Astrocyte (in vitro differentiated cells and primary cell): ENCODE data around the gene NPC2. TPM values are rescaled to one million over a fixed set of nuclear protein-coding genes. Genes with fewer than 3 reads are reported as not detected.

Experiments used
- DNase-seq: peaks from one replicate; pipeline ENCODE4 v3.0.0-alpha.2; 2010; ENCODE audit warnings: low read depth
- FAIRE-seq: peaks from 2 replicates; lab custom pipeline; 2011; peaks lifted over from hg19 to GRCh38; lab: Jason Lieb, UNC
- H2AFZ ChIP-seq: 2 replicates; pipeline ENCODE4 v1.6.0; 2012; ENCODE audit warnings: low read depth, low read length, inconsistent platforms
- H3K27ac ChIP-seq: 2 replicates; pipeline ENCODE4 v1.5.1; 2011; ENCODE audit warnings: low read depth, low read length, inconsistent platforms
- H3K27me3 ChIP-seq: 2 replicates; pipeline ENCODE4 v1.6.0; 2011; ENCODE audit warnings: low read length, inconsistent platforms; ENCODE audit not compliant: insufficient read depth
- H3K36me3 ChIP-seq: 2 replicates; pipeline ENCODE4 v1.5.1; 2011; ENCODE audit warnings: low read length, inconsistent platforms; ENCODE audit not compliant: insufficient read depth
- H3K4me1 ChIP-seq: 2 replicates; pipeline ENCODE4 v1.5.1; 2011; ENCODE audit warnings: low read length, inconsistent platforms; ENCODE audit not compliant: insufficient read depth
- H3K4me2 ChIP-seq: 2 replicates; pipeline ENCODE4 v1.6.0; 2012; ENCODE audit warnings: low read length, inconsistent platforms
- H3K4me3 ChIP-seq: 2 replicates; pipeline ENCODE4 v1.5.1; 2011; ENCODE audit warnings: low read depth, mild to moderate bottlenecking, low read length, inconsistent platforms; ENCODE audit not compliant: insufficient read depth
- H3K79me2 ChIP-seq: 2 replicates; pipeline ENCODE4 v1.6.0; 2012; ENCODE audit warnings: mild to moderate bottlenecking, low read length, inconsistent platforms; ENCODE audit not compliant: insufficient read depth
- H3K9ac ChIP-seq: 2 replicates; pipeline ENCODE4 v1.6.0; 2012; ENCODE audit warnings: mild to moderate bottlenecking, low read length, inconsistent platforms
- H3K9me3 ChIP-seq: 2 replicates; pipeline ENCODE4 v1.5.1; 2012; ENCODE audit warnings: low read depth, mild to moderate bottlenecking, low read length, inconsistent platforms; ENCODE audit not compliant: insufficient read depth
- H4K20me1 ChIP-seq: 2 replicates; pipeline ENCODE4 v1.6.0; 2012; ENCODE audit warnings: low read length, inconsistent platforms; ENCODE audit not compliant: insufficient read depth
- H3K27ac Mint-ChIP-seq: one replicate; pipeline ENCODE4 v1.8.0; 2021; ENCODE audit warnings: mild to moderate bottlenecking, mixed read lengths; ENCODE audit not compliant: unreplicated experiment
- H3K27me3 Mint-ChIP-seq: one replicate; pipeline ENCODE4 v1.8.0; 2021; ENCODE audit warnings: low read depth, mixed read lengths; ENCODE audit not compliant: unreplicated experiment
- H3K36me3 Mint-ChIP-seq: one replicate; pipeline ENCODE4 v1.8.0; 2021; ENCODE audit warnings: low read depth, mixed read lengths; ENCODE audit not compliant: unreplicated experiment
- H3K4me1 Mint-ChIP-seq: one replicate; pipeline ENCODE4 v1.8.0; 2021; ENCODE audit warnings: low read depth, mixed read lengths; ENCODE audit not compliant: unreplicated experiment
- H3K4me3 Mint-ChIP-seq: one replicate; pipeline ENCODE4 v1.8.0; 2021; ENCODE audit warnings: mild to moderate bottlenecking, moderate library complexity, mixed read lengths; ENCODE audit not compliant: unreplicated experiment
- H3K9me3 Mint-ChIP-seq: one replicate; pipeline ENCODE4 v1.8.0; 2021; ENCODE audit warnings: mild to moderate bottlenecking, mixed read lengths; ENCODE audit not compliant: unreplicated experiment
- CTCF ChIP-seq: IDR thresholded peaks from 2 replicates; pipeline ENCODE4 v1.5.1; 2011; ENCODE audit warnings: low read depth, mild to moderate bottlenecking, inconsistent platforms, low read length, moderate library complexity; ENCODE audit not compliant: insufficient read depth
- EZH2 ChIP-seq: IDR thresholded peaks from 2 replicates; pipeline ENCODE4 v1.6.1; 2012; ENCODE audit warnings: mild to moderate bottlenecking, low read length, inconsistent platforms; ENCODE audit not compliant: insufficient read depth
- total RNA-seq: library from RNA; stranded (reverse); gene quantifications from 2 replicates; pipeline ENCODE4 v1.2.1, GENCODE V29; 2021

NPC2 gene
- total RNA-seq, 1 donor from 2014 or later, result 178 TPM

DNA sequence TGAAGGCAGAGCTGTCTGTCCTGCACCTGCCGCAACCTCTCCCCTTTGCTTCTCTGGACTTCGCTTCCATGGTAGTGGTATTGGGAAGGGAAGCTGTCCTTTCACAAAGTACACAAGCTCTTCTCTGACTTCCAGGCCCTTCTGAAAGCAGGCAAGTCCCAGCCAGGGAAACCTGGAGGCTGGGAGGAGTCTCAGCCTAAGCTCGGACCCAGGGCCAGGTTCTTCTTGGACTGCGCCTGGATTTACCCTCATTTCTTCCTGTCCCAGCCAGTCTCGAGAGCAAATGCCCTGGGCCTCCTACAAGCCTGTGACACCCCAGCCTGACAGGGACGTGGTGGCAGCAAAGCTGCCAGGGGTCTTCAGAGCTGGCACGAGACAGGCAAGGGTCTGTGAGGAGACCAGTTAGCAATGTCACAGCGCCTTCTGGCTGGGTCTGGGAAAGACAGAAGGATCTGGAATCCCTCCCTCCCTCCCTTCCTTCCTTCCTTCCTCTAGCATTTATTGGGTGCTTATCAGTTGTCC, 22.8 kb upstream of the NPC2 start:
- no peak overlapping the region for H3K4me3 Mint-ChIP-seq
- Histone ChIP-seq H3K36me3 (peaks cover 16% of the 10 kb centered on the region), H3K9ac (peak overlapping the region; percentile 6), H3K4me1 (peaks cover 46% of the 10 kb centered on the region), H4K20me1 (no peaks in the 10 kb centered on the region), H3K4me3 (no peak overlapping the region), H3K9me3 (no peaks in the 10 kb centered on the region), H3K4me2 (no peak overlapping the region), H2AFZ (no peak overlapping the region), H3K27me3 (no peaks in the 10 kb centered on the region), H3K27ac (peak overlapping the region; percentile 79), H3K79me2 (no peaks in the 10 kb centered on the region)
- DNase-seq (no peak), FAIRE-seq (no peak)
- peaks cover 3% of the 10 kb centered on the region for H3K27me3 Mint-ChIP-seq
- H3K9me3 Mint-ChIP-seq, result no peaks in the 10 kb centered on the region
- peaks cover 42% of the 10 kb centered on the region for H3K36me3 Mint-ChIP-seq
- TF ChIP-seq CTCF (no peak), EZH2 (no peak)
- peaks cover 31% of the 10 kb centered on the region for H3K4me1 Mint-ChIP-seq
- peak overlapping the region; percentile 72 for H3K27ac Mint-ChIP-seq

DNA sequence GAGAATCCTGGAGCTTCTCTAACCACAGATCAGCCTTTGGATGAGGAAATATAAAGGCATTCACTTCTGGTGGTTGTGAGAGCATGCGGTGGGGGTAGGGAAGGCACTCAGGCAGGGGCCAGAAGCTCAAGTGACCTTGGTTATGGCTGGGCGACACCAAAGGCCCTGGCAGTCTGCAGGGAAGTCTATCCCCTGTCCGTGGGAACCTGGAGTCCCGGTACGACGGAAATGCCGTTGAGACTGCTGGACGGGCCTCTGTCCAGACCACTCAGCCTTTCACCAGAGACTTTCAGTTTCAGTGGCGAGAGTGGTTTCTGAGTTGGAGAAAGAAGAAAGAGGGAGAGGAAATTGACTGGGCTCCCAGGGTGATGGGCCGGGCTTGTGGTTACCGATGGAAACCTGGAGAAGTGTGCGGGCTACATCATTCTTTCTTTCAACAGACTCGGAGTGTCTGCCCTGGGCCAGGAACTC, 21.4 kb upstream of the NPC2 start:
- Histone ChIP-seq H3K4me2 (peak overlapping the region; percentile 71), H3K36me3 (peaks cover 10% of the 10 kb centered on the region), H3K9me3 (no peaks in the 10 kb centered on the region), H3K9ac (peak overlapping the region; percentile 67), H4K20me1 (no peaks in the 10 kb centered on the region), H3K4me1 (peaks cover 56% of the 10 kb centered on the region), H3K27ac (peak overlapping the region; percentile 79), H3K79me2 (no peaks in the 10 kb centered on the region), H2AFZ (no peak overlapping the region), H3K27me3 (no peaks in the 10 kb centered on the region), H3K4me3 (no peak overlapping the region)
- H3K9me3 Mint-ChIP-seq, result peaks cover 2% of the 10 kb centered on the region
- peak overlapping the region; percentile 20 for H3K4me3 Mint-ChIP-seq
- no peak for TF ChIP-seq CTCF
- no peak for TF ChIP-seq EZH2
- H3K36me3 Mint-ChIP-seq, result peaks cover 49% of the 10 kb centered on the region
- FAIRE-seq (no peak), DNase-seq (peak; percentile 94)
- H3K27ac Mint-ChIP-seq, result peak overlapping the region; percentile 87
- peaks cover 7% of the 10 kb centered on the region for H3K27me3 Mint-ChIP-seq
- peaks cover 38% of the 10 kb centered on the region for H3K4me1 Mint-ChIP-seq
